IMR-90 (cell line): ENCODE measurements around the gene ALKBH2. TPM values are rescaled to one million over a fixed set of nuclear protein-coding genes. Genes with fewer than 3 reads are reported as not detected.
A peak's percentile ranks its signal among the peaks of the same experiment; 100 is the strongest.

Experiments used
- ATAC-seq: fragments of 200-7000 bp; cut with Tn5 transposase; 2 replicates; pipeline ENCODE4 v1.9.1; 2020; ENCODE audit warnings: low read depth, mild to moderate bottlenecking, moderate library complexity
- BruUV-seq: library from RNA; stranded (reverse); fragments of 400-500 nt; replicated peaks from 2 replicates; lab custom pipeline; 2021; lab: Mats Ljungman, UMichigan
- CTCF ChIA-PET: fragments of 300-600 bp; formaldehyde crosslinking; extraction: SDS; loops from one replicate; lab custom pipeline; 2021; ENCODE audit warnings: antibody characterized with exemption; lab: Yijun Ruan, JAX
- POLR2A ChIA-PET: fragments of 300-600 bp; sonication (Branson Sonifier 250); formaldehyde crosslinking; loops from one replicate; lab custom pipeline; 2022; ENCODE audit warnings: antibody characterized with exemption; ENCODE audit not compliant: unreplicated experiment; lab: Charles Lee
- DNase-seq: peaks from one replicate; pipeline ENCODE4 v3.0.0; 2013
- H2AFZ ChIP-seq: replicated peaks from 2 replicates; pipeline ENCODE3; 2013; ENCODE audit warnings: low read length, mild to moderate bottlenecking; ENCODE audit not compliant: poor library complexity
- H2AK5ac ChIP-seq: 2 replicates; pipeline ENCODE4 v1.6.1; 2013; ENCODE audit warnings: low read depth, low read length, inconsistent platforms
- H2AK9ac ChIP-seq: replicated peaks from 2 replicates; pipeline ENCODE3; 2013; ENCODE audit warnings: mild to moderate bottlenecking, low read depth, low read length, moderate library complexity; ENCODE audit not compliant: poor library complexity
- H2BK120ac ChIP-seq: 2 replicates; pipeline ENCODE4 v1.6.1; 2013; ENCODE audit warnings: low read depth, low read length, inconsistent platforms
- H2BK15ac ChIP-seq: 3 replicates; pipeline ENCODE4 v1.6.1; 2013; ENCODE audit warnings: low read depth, low read length, inconsistent platforms
- H2BK20ac ChIP-seq: 2 replicates; pipeline ENCODE4 v1.6.1; 2013; ENCODE audit warnings: low read depth, mild to moderate bottlenecking, inconsistent platforms, low read length, moderate library complexity
- H2BK5ac ChIP-seq: 2 replicates; pipeline ENCODE4 v1.6.1; 2013; ENCODE audit warnings: mild to moderate bottlenecking, low read depth, low read length, inconsistent platforms; ENCODE audit not compliant: poor library complexity, severe bottlenecking
- H3K14ac ChIP-seq: replicated peaks from 2 replicates; pipeline ENCODE4 v1.6.1; 2013; ENCODE audit warnings: low read depth, low read length, inconsistent platforms
- H3K18ac ChIP-seq: 2 replicates; pipeline ENCODE4 v1.6.1; 2013; ENCODE audit warnings: low read depth, low read length, control low read depth
- H3K23ac ChIP-seq: 2 replicates; pipeline ENCODE4 v1.6.1; 2013; ENCODE audit warnings: low read depth, low read length, inconsistent platforms
- H3K27ac ChIP-seq: 2 replicates; pipeline ENCODE4 v1.5.1; 2013; ENCODE audit warnings: mild to moderate bottlenecking, control low read depth, low read length; ENCODE audit not compliant: insufficient read depth
- H3K27me3 ChIP-seq: 2 replicates; pipeline ENCODE4 v1.6.1; 2013; ENCODE audit warnings: low read length; ENCODE audit not compliant: control insufficient read depth, insufficient read depth
- H3K36me3 ChIP-seq: 2 replicates; pipeline ENCODE4 v1.6.1; 2013; ENCODE audit warnings: low read length, mixed read lengths; ENCODE audit not compliant: control insufficient read depth, insufficient read depth
- H3K4ac ChIP-seq: 2 replicates; pipeline ENCODE4 v1.6.1; 2013; ENCODE audit warnings: low read depth, low read length, inconsistent platforms
- H3K4me1 ChIP-seq: 2 replicates; pipeline ENCODE4 v1.6.1; 2013; ENCODE audit warnings: low read length, mixed read lengths; ENCODE audit not compliant: control insufficient read depth, insufficient read depth
- H3K4me2 ChIP-seq: 2 replicates; pipeline ENCODE4 v1.6.1; 2013; ENCODE audit warnings: low read depth, mild to moderate bottlenecking, control low read depth, low read length, moderate library complexity
- H3K4me3 ChIP-seq: 2 replicates; pipeline ENCODE4 v1.5.1; 2013; ENCODE audit warnings: low read depth, mild to moderate bottlenecking, control low read depth, low read length, moderate library complexity; ENCODE audit not compliant: insufficient read depth
- H3K56ac ChIP-seq: 2 replicates; pipeline ENCODE4 v1.6.1; 2013; ENCODE audit warnings: low read length, inconsistent platforms; ENCODE audit not compliant: insufficient read depth; ENCODE audit errors: extremely low read depth
- H3K79me1 ChIP-seq, 2 experiments: 2 replicates each; pipeline ENCODE4 v1.6.1; 2013; ENCODE audit warnings: low read length in 2 of 2, inconsistent platforms in 1 of 2, low read depth in 1 of 2
- H3K9ac ChIP-seq: 2 replicates; pipeline ENCODE4 v1.6.1; 2013; ENCODE audit warnings: low read depth, low read length, control low read depth
- H3K9me1 ChIP-seq: 2 replicates; pipeline ENCODE4 v1.6.1; 2013; ENCODE audit warnings: low read length, inconsistent platforms; ENCODE audit not compliant: insufficient read depth
- H3K9me3 ChIP-seq: 2 replicates; pipeline ENCODE4 v1.6.1; 2013; ENCODE audit warnings: low read length; ENCODE audit not compliant: control insufficient read depth, insufficient read depth
- H4K20me1 ChIP-seq: 2 replicates; pipeline ENCODE4 v1.6.1; 2013; ENCODE audit warnings: low read length, inconsistent platforms; ENCODE audit not compliant: insufficient read depth
- H4K5ac ChIP-seq: 2 replicates; pipeline ENCODE4 v1.6.1; 2013; ENCODE audit warnings: mild to moderate bottlenecking, low read depth, low read length, control low read depth
- H4K8ac ChIP-seq, 2 experiments: 2 replicates each; pipeline ENCODE4 v1.6.1; 2013; ENCODE audit warnings: low read depth in 2 of 2, low read length in 2 of 2, control low read depth in 1 of 2, inconsistent platforms in 1 of 2
- H4K91ac ChIP-seq: 2 replicates; pipeline ENCODE4 v1.6.1; 2013; ENCODE audit warnings: low read depth, low read length, inconsistent platforms; ENCODE audit not compliant: insufficient read depth
- FOS ChIP-seq: fragments of 150-350 bp; IDR thresholded peaks from 2 replicates; pipeline ENCODE4 v1.6.1; 2016; ENCODE audit warnings: low read depth, low read length
- MAZ ChIP-seq: IDR thresholded peaks from 2 replicates; pipeline ENCODE4 v1.6.1; 2012; ENCODE audit warnings: low read depth, mild to moderate bottlenecking, low read length, improper control_type of control experiment, moderate library complexity, borderline replicate concordance
- MXI1 ChIP-seq: IDR thresholded peaks from 2 replicates; pipeline ENCODE4 v1.6.1; 2012; ENCODE audit warnings: low read depth, mild to moderate bottlenecking, low read length, moderate library complexity, borderline replicate concordance
- RAD21 ChIP-seq: IDR thresholded peaks from 2 replicates; pipeline ENCODE4 v1.6.1; 2012; ENCODE audit warnings: low read length, improper control_type of control experiment
- USF2 ChIP-seq: fragments of 150-350 bp; IDR thresholded peaks from 2 replicates; pipeline ENCODE4 v1.6.1; 2017; ENCODE audit warnings: mild to moderate bottlenecking, antibody characterized with exemption, low read length, low read depth
- WGBS, 2 experiments: methylation state at CpG; one replicate each; pipeline versions ENCODE4 v1.1.5 to v1.1.7; 2013; ENCODE audit warnings: missing lambda C conversion rate in 2 of 2; ENCODE audit not compliant: insufficient read length in 1 of 2; ENCODE audit errors: extremely low coverage in 2 of 2; 5-methylcytosine and 5-hydroxymethylcytosine counted together
- dilution Hi-C: fragments of 300-500 bp; cut with HindIII; formaldehyde crosslinking; loops from one replicate; pipeline ENCODE4 v1.14.3; 2018; ENCODE audit warnings: low sequenced_read_pairs; ENCODE audit not compliant: unreplicated experiment
- in situ Hi-C: fragments of 300-500 bp; cut with MboI; formaldehyde crosslinking; loops from 3 replicates; pipeline ENCODE4 v1.14.3; 2019; ENCODE audit warnings: low sequenced_read_pairs, inconsistent platforms, mixed read lengths
- intact Hi-C: fragments of 100-400 bp; cut with micrococcal nuclease; formaldehyde crosslinking; loops from 2 replicates; pipeline ENCODE4 v1.10.0; 2022
- polyA plus RNA-seq, 3 experiments: library from polyadenylated mRNA; depleted of rRNA; stranded (reverse); fragments of >200 nt; gene quantifications; 2 replicates each; pipeline ENCODE4 v1.2.3, GENCODE V29; 2012; ENCODE audit warnings: low replicate concordance in 1 of 3
- total RNA-seq: library from RNA; depleted of rRNA; stranded (reverse); fragments of >200 nt; gene quantifications from 2 replicates; pipeline ENCODE4 v1.2.3, GENCODE V29; 2012

ALKBH2 gene
- total and polyA plus RNA-seq, 2 of the 4 experiments (the other 2 are of a cell fraction) = 14.9 to 17.8 TPM

- peak within 1 kb of the TSS; percentile 80 for H3K4me3 ChIP-seq
- no peaks in the 10 kb centered on the region for H3K9me3 ChIP-seq
- peaks cover under 1% of the 10 kb centered on the region for H3K4me1 ChIP-seq
- peaks cover 20 to 37% of the 10 kb centered on the region in 2 experiments for H3K79me1 ChIP-seq
- H3K9ac ChIP-seq = peak within 1 kb of the TSS; percentile 94
- peak within 1 kb of the TSS; percentile 93 for H2AFZ ChIP-seq
- no peak within 1 kb of the TSS for H2BK120ac ChIP-seq
- BruUV-seq = no TSS peak
- in situ Hi-C loops (loop anchor here (10.0 to 25.0 kb wide), 2 partner anchors 293 to 460 kb away; partner anchors contain the start of gene SELPLG), intact Hi-C loops (loop anchor here (10.0 kb wide), 3 partner anchors 143 to 433 kb away; partner anchors contain the start of gene SSH1), dilution Hi-C loops (no loop called here)
- H3K4me2 ChIP-seq = peak within 1 kb of the TSS; percentile 93
- H4K20me1 ChIP-seq = no peaks in the 10 kb centered on the region
- peak within 1 kb of the TSS; percentile 70 for H3K27ac ChIP-seq
- H2AK9ac ChIP-seq = peak within 1 kb of the TSS; percentile 46
- 0 out of 2 replicates have a peak, but pooled peaks cover 8% of the 10 kb centered on the region for H3K9me1 ChIP-seq
- ChIA-PET POLR2A (no interaction called here), CTCF (interaction anchor here (1.7 kb wide), 1 partner anchor 14 kb away, joined by 10 read pairs; no protein-coding TSS in a partner anchor)
- H4K5ac ChIP-seq = peak within 1 kb of the TSS; percentile 73
- no peaks in the 10 kb centered on the region for H3K27me3 ChIP-seq
- H4K91ac ChIP-seq = 0 out of 2 replicates have a peak within 1 kb of the TSS, but pooled peaks have one; percentile 19
- DNase-seq (peak; percentile 91), ATAC-seq (peak; percentile 96)
- H2AK5ac ChIP-seq = no peak within 1 kb of the TSS
- no peak within 1 kb of the TSS for H3K18ac ChIP-seq
- peak within 1 kb of the TSS; percentile 51 to 64; a peak in 2 of 4 replicates for H4K8ac ChIP-seq
- peaks cover 10% of the 10 kb centered on the region for H3K36me3 ChIP-seq
- H3K56ac ChIP-seq = 0 out of 2 replicates have a peak within 1 kb of the TSS, but pooled peaks have one; percentile 73
- no peak within 1 kb of the TSS for H2BK20ac ChIP-seq
- no peak within 1 kb of the TSS for H3K14ac ChIP-seq
- H3K4ac ChIP-seq = peak within 1 kb of the TSS; percentile 7; the same call in 1 of the 2 replicates
- TF ChIP-seq FOS = peak; percentile 89
- TF ChIP-seq USF2 = peak; percentile 81
- TF ChIP-seq RAD21 = no peak
- peak; percentile 41; the same call in 1 of the 2 replicates for TF ChIP-seq MAZ
- peak; percentile 96 for TF ChIP-seq MXI1
- WGBS, 2 experiments = 1% methylated on average over 14 of the region's 71 CpGs; no CpG with 5 or more reads in 1 of the 2 experiments
- no peak within 1 kb of the TSS for H3K23ac ChIP-seq
- H2BK15ac ChIP-seq = no peak within 1 kb of the TSS
- peak within 1 kb of the TSS; percentile 15 for H2BK5ac ChIP-seq
These were observed 4.3 kb upstream of the ALKBH2 start, which contains the start of gene UNG for GRCh38 chr12:109097435-109098182. UNG (plus strand) TSS chr12:109097597; CDS start chr12:109097680, 83 bp downstream.
